ENCODE results near the gene IAH1.
A peak's percentile ranks its signal among the peaks of the same experiment; 100 is the strongest.

The IAH1 gene, protein sequence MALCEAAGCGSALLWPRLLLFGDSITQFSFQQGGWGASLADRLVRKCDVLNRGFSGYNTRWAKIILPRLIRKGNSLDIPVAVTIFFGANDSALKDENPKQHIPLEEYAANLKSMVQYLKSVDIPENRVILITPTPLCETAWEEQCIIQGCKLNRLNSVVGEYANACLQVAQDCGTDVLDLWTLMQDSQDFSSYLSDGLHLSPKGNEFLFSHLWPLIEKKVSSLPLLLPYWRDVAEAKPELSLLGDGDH

GRCh38 chr2:9474361-9475057 is at the start of gene IAH1:
TSS of gene IAH1 (plus strand) at chr2:9474551. CDS start at chr2:9474567, 16 bp downstream.
- peak; percentile 69 for DNase-seq

GRCh38 chr2:9428965-9429577 is 45.3 kb upstream of the IAH1 start:
- no peak for DNase-seq

DNA sequence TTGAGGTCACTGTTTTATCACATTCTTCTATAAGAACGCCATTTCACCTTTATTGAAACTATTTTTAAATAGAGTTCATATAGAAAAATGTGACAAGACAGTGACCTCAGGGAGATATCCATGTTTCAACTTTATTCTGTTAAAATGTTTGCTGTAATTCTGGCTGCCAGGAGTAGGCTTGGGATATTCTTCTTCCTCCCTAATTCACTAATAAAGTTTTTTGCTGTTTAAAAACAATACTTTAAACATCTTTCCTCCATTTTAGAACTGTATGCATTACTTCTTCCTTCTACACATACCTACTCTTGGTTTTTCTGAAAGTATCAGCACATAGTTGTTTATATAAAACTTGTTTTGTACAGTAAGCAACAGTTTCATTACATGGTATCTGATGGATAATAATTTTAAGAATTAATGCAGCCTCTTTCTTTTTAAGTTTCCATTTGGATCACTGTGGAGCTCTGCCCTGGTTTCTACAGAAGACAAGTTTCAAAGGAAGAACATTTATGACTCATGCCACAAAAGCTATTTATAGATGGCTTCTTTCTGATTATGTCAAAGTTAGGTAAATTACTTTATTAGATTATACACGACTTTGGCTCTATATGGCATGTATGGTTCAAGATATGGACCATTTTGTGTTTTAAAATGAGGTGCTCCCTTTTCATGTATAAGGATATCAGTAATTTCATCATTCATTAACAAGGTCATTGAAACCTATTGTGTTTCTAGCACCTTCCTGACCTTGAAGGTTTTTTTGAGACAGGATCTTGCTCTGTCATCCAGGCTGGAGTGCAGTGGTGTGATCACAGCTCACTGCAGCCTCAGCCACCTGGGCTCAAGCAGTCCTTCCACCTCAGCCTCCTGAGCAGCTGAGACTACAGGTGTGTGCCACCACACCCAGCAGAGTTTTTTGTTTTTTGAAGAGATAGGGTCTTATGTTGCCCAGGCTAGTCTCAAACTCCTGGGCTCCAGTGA is 43.7 kb upstream of the IAH1 start:
- no peak for DNase-seq

DNA sequence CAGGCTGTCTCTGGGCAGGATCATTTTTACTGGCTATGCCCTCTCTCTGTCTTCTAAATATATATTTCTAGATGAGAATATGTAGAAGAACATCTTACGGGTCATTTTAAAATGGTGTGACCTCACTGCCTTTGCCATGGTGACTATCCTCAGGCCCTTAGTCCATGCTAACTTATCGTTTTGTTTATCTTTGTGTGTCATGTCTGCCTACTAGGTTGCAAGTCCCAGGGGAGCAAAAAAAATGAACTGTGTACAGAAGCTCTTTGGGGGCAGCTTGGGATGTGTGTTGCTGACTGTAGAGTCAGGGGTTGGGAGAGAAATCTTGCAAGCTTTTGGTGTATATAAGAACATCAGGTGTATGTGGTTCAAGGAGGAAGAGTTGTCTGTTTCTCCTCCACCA is 39.9 kb upstream of the IAH1 start:
- no peak for DNase-seq

DNA sequence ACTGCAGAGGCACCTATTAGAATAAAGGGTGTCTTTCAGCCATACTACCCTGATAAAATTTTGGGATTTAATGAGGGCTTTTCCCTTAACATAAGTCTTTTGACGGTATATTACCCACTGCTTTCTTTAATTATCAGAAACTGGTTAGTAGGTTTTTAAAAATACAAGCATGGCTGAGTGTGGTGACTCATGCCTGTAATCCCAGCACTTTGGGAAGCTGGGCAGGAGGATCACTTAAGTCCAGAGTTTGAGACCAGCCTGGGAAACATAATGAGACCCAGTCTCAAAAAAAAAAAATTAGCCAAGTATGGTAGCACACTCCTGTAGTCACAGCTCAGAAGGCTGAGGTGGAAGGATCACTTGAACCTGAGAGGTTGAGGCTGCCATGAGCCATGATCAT is 34.8 kb upstream of the IAH1 start:
- DNase-seq: no peak

DNA sequence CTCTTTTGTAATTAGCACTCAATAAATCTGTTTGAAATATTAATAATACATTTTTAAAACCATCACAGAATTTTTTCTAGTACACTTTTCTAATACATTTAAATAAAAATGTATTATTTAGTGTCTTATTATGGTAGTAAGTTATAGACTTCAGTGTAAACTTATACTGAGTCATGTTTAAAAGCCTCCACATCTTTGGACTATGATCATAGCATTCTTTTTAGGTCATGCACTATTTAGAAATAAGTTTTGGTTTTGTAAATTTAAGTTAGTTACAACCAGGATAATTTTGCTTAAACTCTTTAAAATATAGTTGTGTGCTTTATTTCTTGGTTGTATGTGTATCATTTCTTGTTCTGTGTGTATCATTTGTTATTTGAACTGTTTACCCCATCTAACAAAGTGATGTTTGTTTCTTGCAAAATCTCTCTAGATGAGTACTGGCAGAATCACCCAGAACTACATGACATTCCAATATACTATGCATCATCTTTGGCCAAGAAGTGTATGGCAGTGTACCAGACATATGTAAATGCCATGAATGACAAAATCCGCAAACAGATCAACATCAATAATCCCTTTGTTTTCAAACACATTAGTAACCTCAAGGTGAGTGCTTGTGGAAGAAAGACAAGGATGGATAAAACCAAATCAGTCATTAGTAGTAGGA is 34.2 kb upstream of the IAH1 start:
- no peak for DNase-seq

DNA sequence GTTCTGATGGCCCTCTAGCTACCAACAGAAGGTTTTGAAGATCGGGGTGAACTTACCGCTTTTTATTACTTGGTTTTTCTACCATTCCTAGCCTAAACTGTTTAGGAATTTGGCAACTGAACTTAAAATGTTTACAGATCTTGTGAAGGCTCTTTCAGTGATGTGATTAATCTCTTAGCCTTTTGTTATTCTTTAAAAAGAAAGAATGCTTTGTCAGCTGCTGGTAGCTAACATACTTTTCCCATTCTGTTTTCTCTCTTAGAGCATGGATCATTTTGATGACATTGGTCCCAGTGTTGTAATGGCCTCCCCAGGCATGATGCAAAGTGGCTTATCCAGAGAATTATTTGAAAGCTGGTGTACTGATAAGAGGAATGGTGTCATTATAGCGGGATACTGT is 32.8 kb upstream of the IAH1 start:
- no peak for DNase-seq

GRCh38 chr2:9443526-9443925 is 30.8 kb upstream of the IAH1 start:
- no peak for DNase-seq

- DNase-seq: no peak
Observed at GRCh38 chr2:9445089-9445488, 29.3 kb upstream of the IAH1 start.

DNA sequence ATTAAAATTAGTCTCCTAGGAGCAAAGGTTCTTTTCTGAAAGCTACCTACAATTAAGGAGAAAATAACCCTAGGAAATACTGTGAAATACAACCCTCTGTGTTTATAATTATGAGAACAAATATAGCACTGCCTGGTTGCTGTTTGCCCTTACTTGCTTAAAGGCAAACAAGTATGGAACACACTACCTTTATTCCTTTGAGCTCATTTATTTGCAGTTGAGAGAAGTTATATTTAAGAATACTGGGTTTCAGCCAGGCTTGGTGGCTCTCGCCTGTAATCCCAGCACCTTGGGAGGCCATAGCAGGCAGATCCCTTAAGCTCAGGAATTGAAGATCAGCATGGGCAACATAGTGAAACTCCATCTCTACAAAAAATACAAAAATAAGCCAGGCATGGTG is 23.1 kb upstream of the IAH1 start:
- DNase-seq: no peak

DNA sequence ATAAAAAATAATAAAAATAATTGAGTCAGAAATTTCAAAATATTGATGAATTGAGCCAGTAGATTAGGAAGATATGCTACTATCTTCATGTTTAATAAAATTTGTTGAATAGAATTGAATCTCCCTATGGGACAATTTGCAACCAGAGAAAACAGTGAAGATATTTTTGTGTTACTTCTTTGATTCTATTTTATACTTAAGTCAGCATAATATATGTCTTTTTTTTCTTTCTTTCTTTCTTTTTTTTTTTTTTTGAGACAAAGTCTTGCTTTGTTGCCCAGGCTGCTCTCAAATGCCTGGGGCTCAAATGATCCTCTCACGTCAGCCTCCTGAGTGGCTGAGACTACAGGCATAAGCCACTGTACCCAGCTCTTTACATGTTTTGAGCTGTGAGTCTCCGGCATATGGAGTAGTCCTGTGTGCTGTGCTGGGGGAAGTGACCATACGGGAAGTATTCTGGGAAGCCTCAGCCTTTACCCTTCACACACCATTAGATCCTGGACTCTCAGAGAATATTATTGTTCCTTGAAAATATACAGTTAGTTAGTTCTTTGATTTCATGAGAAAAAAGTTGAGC is 13.8 kb upstream of the IAH1 start:
- DNase-seq: no peak

DNA sequence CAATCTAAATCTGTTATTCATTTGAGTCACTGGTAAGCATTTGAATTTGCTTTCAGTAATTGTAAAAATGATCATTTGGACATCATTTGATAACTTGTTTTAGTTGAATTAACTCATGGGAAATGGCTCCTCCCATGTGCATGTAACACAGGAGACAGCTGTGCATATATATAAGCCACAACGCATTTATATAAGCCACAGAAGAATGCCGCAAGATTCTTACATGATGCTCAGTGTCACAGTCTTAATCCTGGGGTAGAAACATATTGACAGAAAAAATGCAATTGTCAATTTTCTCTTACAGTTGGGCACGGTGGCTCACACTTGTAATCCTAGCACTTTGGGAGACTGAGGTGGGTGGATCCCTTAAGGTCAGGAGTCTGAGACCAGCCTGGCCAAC is 13.3 kb upstream of the IAH1 start:
- DNase-seq: no peak

GRCh38 chr2:9462313-9462712 is 12.0 kb upstream of the IAH1 start:
- no peak for DNase-seq

DNA sequence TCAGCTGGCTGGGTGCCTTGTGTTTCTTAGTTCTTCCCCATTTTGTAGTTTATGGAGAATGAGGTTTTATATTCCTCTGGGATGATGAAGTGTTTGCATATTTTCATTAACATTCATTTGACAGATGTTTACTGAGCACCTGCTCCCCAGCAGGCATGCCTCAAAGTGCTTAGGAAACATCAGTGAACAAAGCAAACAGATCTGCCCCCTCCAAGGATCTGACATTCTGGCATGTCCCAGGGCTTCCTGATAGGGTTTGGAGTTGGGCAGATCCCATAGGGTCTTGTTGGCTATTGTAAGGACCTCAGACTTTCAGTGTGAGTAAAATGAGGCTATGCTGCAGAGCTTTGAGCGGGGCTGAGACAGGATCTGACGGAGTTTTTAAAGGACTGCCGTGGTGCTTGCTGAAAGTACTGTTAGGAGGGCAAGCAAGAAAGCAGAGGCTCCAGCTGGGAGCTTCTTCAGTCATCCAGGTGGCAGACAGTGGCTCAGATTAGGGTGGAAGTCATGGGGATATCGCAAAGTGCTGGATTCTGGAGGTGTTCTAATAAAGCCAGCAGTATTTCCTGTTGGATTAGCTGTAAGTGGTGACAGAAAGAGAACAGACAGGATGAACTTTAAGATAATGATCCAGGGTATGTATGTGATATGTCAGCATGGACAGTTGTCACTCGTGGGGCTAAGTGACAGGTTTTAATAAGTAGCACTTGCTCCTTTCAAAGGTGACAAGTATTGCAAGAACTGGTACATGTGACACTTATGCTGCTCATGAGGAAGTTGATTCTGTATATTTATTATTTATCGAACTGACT is 11.3 kb upstream of the IAH1 start:
- DNase-seq: no peak

DNA sequence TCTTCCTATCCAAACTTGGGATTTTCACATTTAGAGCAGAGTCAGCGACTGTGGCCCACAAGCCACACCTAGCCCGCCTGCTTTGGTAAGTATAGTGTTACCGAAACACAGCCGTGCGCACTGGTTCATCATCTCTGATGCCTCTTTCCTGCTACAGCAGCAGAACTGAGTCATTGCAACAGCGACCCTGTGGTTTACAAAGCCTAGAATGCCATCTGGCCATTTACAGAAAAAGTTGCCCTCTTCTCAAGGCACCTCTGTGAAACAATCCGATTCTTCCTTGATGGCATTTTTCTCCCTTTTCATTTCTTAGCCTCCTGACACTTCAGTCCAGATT is 10.7 kb upstream of the IAH1 start:
- peak; percentile 34 for DNase-seq

GRCh38 chr2:9465170-9465569 is 9.2 kb upstream of the IAH1 start:
- no peak for DNase-seq

DNA sequence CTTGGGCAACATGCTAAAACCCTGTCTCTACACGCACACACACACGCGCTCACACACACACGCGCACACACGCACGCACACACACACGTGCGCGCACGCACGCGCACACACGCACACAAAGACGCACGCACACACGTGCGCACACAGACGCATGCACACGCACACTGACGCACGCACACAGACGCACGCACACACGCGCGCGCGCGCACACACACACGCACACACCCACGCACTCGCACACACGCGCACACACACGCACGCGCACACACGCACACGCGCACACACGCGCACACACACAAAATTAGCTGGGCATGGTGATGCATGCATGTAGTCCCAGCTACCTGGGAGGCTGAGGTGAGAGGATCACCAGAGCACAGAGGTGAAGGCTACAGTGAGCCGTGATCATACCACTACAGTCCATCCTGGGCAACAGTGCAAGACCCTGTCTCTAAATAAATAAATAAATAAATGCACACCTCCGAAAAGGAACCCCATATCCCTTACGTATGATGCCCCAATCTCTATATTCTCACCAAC is 8.1 kb upstream of the IAH1 start:
- no peak for DNase-seq

GRCh38 chr2:9467687-9468086 is 6.7 kb upstream of the IAH1 start:
- no peak for DNase-seq

GRCh38 chr2:9471206-9471605 is 3.1 kb upstream of the IAH1 start:
- DNase-seq: no peak

DNA sequence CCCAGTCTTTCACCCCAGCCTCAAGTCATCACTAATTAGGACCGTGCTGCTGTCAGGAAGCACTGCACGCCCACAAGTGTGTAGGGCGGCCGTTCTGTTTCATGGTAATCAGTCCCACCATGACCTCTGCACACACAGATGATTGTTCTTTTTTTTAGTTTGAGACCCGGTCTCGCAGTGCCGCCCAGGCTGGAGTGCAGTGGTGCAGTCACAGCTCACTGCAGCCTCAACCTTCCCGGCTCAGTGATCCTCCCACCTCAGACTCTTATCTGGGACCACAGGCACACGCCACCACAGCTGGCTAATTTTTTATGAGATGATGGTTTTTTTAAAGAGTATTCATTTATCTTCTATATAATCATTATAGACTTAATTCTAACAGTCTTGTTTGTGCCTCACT is 1.8 kb upstream of the IAH1 start:
- DNase-seq: peak; percentile 78

DNA sequence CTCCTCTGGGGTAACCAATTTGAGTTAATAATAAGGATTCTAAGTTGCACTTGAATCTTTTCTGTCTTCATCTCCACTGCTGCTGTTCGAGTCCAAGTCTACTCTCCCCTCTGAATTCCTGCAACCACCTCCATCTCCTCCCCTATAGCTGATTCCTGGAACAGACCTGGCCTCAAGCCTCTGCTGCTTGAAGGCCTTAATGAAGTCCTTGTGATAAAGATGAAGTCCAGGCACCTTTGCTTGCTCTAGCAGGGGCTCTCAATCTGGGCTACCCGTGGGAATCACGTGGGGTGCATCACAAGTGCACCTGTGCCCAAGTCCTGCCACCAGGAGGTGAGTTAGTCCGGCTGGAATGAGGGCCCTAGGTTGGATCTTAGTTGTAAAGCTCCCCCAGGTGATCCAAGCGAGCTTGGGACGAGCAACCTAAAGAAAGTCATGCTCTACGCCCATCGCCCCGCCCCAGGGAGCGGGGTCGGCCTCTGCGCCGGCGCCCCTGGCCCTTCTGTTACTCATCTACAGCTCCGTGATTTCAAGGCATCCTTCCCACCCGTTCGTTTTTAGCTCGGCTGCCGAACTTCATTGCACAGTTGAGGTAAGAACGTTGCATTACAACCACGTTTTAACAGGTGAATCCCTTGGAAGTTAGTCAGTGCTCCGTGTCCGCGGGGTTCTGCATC is 905 bp upstream of the IAH1 start:
- peak; percentile 20 for DNase-seq
